C4-2B (cell line): Measurements from ENCODE around the gene NAGK.
"Not testable (repeated sequence)": the region's sequence is repeated elsewhere in the genome, so short reads cannot be mapped to it uniquely, and the experiment has no call there.

Source experiments
- H3K27ac ChIP-seq: fragments of 450-650 bp; 2 replicates; pipeline ENCODE4 v1.5.1; 2017
- CTCF ChIP-seq: fragments of 450-650 bp; conservative IDR thresholded peaks from 2 replicates; pipeline ENCODE4 v1.5.1; 2017; ENCODE audit warnings: mild to moderate bottlenecking
- ZFX ChIP-seq: fragments of 450-650 bp; IDR thresholded peaks from 2 replicates; pipeline ENCODE4 v1.6.1; 2017

Gene NAGK

GRCh38 chr2:71048096-71048495 lies 20.4 kb upstream of the NAGK start:
- TF ChIP-seq ZFX = no peak
- no peak for TF ChIP-seq CTCF
- H3K27ac ChIP-seq = no peak overlapping the region

- not testable (repeated sequence) for H3K27ac ChIP-seq
Observed at GRCh38 chr2:71049704-71050360, 18.6 kb upstream of the NAGK start.

- H3K27ac ChIP-seq = not testable (repeated sequence)
Observed at GRCh38 chr2:71055206-71055740, 13.2 kb upstream of the NAGK start.

- TF ChIP-seq ZFX (no peak), CTCF (no peak)
- no peak overlapping the region for H3K27ac ChIP-seq
Observed at GRCh38 chr2:71060211-71060610, 8.2 kb upstream of the NAGK start.

- TF ChIP-seq CTCF = no peak
- no peak for TF ChIP-seq ZFX
Observed at GRCh38 chr2:71060871-71061270, 7.6 kb upstream of the NAGK start.

GRCh38 chr2:71063216-71063615 lies 5.2 kb upstream of the NAGK start:
- no peak for TF ChIP-seq CTCF
- no peak for TF ChIP-seq ZFX
- H3K27ac ChIP-seq = no peak overlapping the region

More at GRCh38 chr2:71060871-71061270, 7.6 kb upstream of the NAGK start:
- H3K27ac ChIP-seq = no peak overlapping the region

- no peak overlapping the region for H3K27ac ChIP-seq
- no peak for TF ChIP-seq ZFX
Observed at GRCh38 chr2:71064110-71064611, 4.3 kb upstream of the NAGK start.

GRCh38 chr2:71064754-71065621 lies 3.5 kb upstream of the NAGK start:
- no peak overlapping the region for H3K27ac ChIP-seq
- TF ChIP-seq CTCF (no peak), ZFX (no peak)

GRCh38 chr2:71066856-71067255 lies 1.6 kb upstream of the NAGK start:
- TF ChIP-seq ZFX (no peak), CTCF (no peak)
- no peak overlapping the region for H3K27ac ChIP-seq
